ENCODE data around the gene HIVEP2.
A peak's percentile ranks its signal among the peaks of the same experiment; 100 is the strongest.

The HIVEP2 gene

GRCh38 chr6:142900227-142900971, 44.6 kb downstream of the HIVEP2 start:
- Histone ChIP-seq H3K36me3 (ENCODE audit: insufficient read depth, low read length) (no peaks in the 10 kb centered on the region), H3K9me3 (replicated peaks; ENCODE audit: low read length) (no peaks in the 10 kb centered on the region), H3K4me3 (ENCODE audit: low read length) (no peak overlapping the region), H3K4me1 (ENCODE audit: control insufficient read depth, insufficient read depth, low read length) (peaks cover 30% of the 10 kb centered on the region), H3K4me2 (ENCODE audit: low read length) (no peak overlapping the region), H3K27me3 (ENCODE audit: control insufficient read depth, insufficient read depth, low read length) (no peaks in the 10 kb centered on the region), H3K9ac (ENCODE audit: low read depth, low read length) (no peak overlapping the region)

DNA sequence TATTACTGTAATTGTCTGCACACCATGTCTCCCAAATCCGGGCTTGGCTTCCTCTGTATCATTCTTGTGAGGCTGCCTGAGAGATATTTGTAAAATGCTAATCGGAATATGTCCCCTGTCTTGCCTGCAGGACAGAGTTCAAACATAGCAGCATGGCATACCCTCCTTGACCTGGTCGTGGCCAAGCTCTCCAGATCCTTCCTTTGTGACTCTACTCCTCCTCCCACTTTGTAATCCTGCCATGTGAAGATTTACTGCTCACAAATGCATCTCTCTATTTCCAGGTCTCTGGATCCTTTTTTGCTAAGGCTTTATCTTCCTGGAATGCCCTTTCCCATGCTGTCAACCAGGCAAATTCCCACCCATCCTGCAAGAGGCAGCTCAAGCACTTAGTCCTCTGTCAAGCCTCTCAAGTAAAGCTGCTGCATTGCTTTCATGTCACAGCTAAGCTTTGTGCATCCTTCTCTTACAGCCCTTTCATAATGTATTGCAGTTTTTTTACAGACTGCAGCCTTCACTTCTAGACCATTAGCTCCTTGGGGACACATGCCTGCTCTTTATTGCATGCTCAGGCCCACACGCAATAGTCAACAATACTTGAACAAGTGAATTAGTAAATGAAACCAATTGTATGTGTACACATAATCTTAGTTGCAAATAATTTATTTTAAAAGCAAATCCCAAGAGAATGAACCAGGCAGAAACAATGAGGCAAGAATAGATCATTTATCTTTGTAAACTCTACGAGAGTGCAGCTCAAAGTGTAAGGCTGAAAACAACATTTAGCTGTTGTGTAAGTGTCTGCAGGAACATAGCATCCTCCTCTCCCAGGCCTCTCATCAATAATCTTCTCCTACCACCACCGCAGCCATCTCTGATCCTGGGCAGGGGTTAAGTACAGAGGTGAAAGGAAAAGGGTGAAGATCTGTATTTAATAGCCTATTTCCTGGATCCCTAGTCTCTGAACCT, 45.8 kb downstream of the HIVEP2 start:
- H3K4me3 ChIP-seq (ENCODE audit: low read length) = no peak overlapping the region
- no peaks in the 10 kb centered on the region for H3K27me3 ChIP-seq (ENCODE audit: control insufficient read depth, insufficient read depth, low read length)
- H3K9me3 ChIP-seq (replicated peaks; ENCODE audit: low read length) = no peaks in the 10 kb centered on the region
- H3K4me1 ChIP-seq (ENCODE audit: control insufficient read depth, insufficient read depth, low read length) = peaks cover 24% of the 10 kb centered on the region
- no peak overlapping the region for H3K4me2 ChIP-seq (ENCODE audit: low read length)
- H3K9ac ChIP-seq (ENCODE audit: low read depth, low read length) = no peak overlapping the region
- no peaks in the 10 kb centered on the region for H3K36me3 ChIP-seq (ENCODE audit: insufficient read depth, low read length)

GRCh38 chr6:142897659-142898058, 47.3 kb downstream of the HIVEP2 start:
- H3K27me3 ChIP-seq (ENCODE audit: control insufficient read depth, insufficient read depth, low read length) = no peaks in the 10 kb centered on the region
- H3K4me3 ChIP-seq (ENCODE audit: low read length) = no peak overlapping the region
- no peaks in the 10 kb centered on the region for H3K9me3 ChIP-seq (replicated peaks; ENCODE audit: low read length)
- H3K4me1 ChIP-seq (ENCODE audit: control insufficient read depth, insufficient read depth, low read length) = peaks cover 17% of the 10 kb centered on the region
- H3K4me2 ChIP-seq (ENCODE audit: low read length) = no peak overlapping the region
- H3K36me3 ChIP-seq (ENCODE audit: insufficient read depth, low read length) = no peaks in the 10 kb centered on the region
- no peak overlapping the region for H3K9ac ChIP-seq (ENCODE audit: low read depth, low read length)

DNA sequence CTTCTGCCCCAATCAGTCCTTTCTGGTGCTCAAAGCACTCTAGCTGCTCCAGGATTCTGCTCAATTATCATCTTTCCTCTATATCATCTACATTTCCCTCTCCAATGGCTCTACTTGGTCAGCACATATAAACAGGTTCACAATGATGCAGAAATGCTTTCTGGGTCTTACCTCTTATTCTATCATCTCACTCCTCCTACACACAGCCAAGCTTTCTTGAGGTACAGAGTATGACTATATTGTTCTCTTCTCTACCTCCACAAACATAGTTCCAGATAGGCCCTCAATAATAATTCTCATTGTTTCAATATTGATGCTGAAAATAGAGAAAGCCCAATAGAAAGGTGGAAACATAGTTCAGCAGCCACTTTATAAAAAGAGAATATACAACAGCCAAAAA, 48.2 kb downstream of the HIVEP2 start:
- Histone ChIP-seq H3K9ac (ENCODE audit: low read depth, low read length) (no peak overlapping the region), H3K36me3 (ENCODE audit: insufficient read depth, low read length) (no peaks in the 10 kb centered on the region), H3K27me3 (ENCODE audit: control insufficient read depth, insufficient read depth, low read length) (no peaks in the 10 kb centered on the region), H3K4me2 (ENCODE audit: low read length) (no peak overlapping the region), H3K4me1 (ENCODE audit: control insufficient read depth, insufficient read depth, low read length) (peaks cover 9% of the 10 kb centered on the region), H3K4me3 (ENCODE audit: low read length) (no peak overlapping the region), H3K9me3 (replicated peaks; ENCODE audit: low read length) (no peaks in the 10 kb centered on the region)

DNA sequence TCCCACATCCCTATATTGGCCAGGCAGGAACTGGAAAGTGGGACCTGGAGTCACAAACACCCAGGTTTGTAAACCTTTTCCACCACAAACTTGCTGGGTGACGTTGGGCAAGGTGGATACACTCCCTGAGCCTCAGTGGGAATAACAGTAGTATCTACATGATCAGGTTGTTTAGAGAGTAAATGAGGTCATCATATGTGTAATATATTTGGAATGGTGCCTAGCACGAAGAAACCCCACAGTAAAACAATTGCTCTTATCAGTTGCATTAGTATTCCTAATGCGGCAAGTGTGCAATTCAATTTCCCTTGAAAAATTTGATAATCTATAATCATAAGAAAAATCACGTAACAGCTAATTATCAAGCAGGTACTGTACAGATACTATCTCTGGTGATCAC, 51.9 kb downstream of the HIVEP2 start:
- Histone ChIP-seq H3K36me3 (ENCODE audit: insufficient read depth, low read length) (no peaks in the 10 kb centered on the region), H3K9ac (ENCODE audit: low read depth, low read length) (no peak overlapping the region), H3K4me2 (ENCODE audit: low read length) (no peak overlapping the region), H3K4me1 (ENCODE audit: control insufficient read depth, insufficient read depth, low read length) (peaks cover 6% of the 10 kb centered on the region), H3K9me3 (replicated peaks; ENCODE audit: low read length) (no peaks in the 10 kb centered on the region), H3K4me3 (ENCODE audit: low read length) (no peak overlapping the region), H3K27me3 (ENCODE audit: control insufficient read depth, insufficient read depth, low read length) (no peaks in the 10 kb centered on the region)

DNA sequence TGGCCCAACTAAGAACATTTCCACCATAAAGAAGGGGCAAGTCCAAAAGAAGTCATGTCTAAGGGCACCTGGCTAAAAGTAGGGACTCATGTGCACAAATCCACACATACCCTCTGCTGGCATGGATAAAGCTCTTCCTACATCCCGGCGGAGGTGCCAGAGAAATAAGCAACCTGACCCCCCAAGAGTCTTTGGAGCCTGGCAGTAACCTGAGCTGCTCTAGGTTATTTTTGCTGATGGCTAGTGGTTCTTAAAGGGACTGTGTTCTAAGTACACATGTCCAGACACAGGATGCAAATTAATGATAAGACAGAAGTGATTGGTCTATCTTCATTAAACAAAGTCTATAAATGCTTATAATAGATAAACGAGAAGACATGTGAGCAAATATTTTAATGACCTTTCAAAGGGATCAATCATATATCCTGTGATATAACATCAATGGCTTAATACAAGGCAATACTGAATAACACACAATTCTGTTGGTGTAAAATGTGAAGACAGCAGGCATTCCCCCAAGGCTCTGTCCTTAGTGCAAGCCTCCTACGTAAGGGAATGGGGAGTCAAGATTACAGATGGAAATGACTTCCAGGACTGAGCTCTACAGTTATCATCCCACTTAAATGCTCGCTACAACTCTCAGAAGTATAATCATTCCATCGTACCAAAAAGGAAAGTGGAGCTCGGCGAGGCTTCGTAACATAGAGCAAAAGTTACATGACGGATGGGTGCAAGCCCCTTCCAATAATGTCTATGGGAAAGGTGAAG, 52.5 kb downstream of the HIVEP2 start:
- no peaks in the 10 kb centered on the region for H3K9me3 ChIP-seq (replicated peaks; ENCODE audit: low read length)
- H3K4me2 ChIP-seq (ENCODE audit: low read length) = no peak overlapping the region
- no peak overlapping the region for H3K4me3 ChIP-seq (ENCODE audit: low read length)
- no peaks in the 10 kb centered on the region for H3K36me3 ChIP-seq (ENCODE audit: insufficient read depth, low read length)
- H3K9ac ChIP-seq (ENCODE audit: low read depth, low read length) = no peak overlapping the region
- no peaks in the 10 kb centered on the region for H3K27me3 ChIP-seq (ENCODE audit: control insufficient read depth, insufficient read depth, low read length)
- peaks cover 6% of the 10 kb centered on the region for H3K4me1 ChIP-seq (ENCODE audit: control insufficient read depth, insufficient read depth, low read length)

DNA sequence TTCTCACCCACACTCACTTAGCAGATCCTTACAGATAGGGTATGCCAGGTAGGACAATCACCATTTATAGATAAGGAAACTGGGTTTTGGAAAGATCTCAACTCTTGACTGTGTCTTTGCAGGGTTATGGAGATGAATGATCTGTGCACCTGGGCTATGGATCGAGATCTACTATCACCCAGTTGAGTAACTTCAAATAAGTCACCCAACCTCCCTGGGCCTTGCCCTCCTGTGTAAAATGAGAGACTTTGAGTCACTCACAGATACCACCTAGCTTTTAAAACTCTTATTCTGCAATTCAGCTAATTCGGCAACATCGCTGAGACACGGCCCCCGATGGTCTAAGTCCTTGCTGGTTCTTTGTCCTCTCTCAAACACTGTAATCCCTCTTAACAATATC, 53.5 kb downstream of the HIVEP2 start:
- no peaks in the 10 kb centered on the region for H3K9me3 ChIP-seq (replicated peaks; ENCODE audit: low read length)
- no peak overlapping the region for H3K9ac ChIP-seq (ENCODE audit: low read depth, low read length)
- H3K4me3 ChIP-seq (ENCODE audit: low read length) = no peak overlapping the region
- no peaks in the 10 kb centered on the region for H3K36me3 ChIP-seq (ENCODE audit: insufficient read depth, low read length)
- peaks cover 13% of the 10 kb centered on the region for H3K4me1 ChIP-seq (ENCODE audit: control insufficient read depth, insufficient read depth, low read length)
- no peak overlapping the region for H3K4me2 ChIP-seq (ENCODE audit: low read length)
- no peaks in the 10 kb centered on the region for H3K27me3 ChIP-seq (ENCODE audit: control insufficient read depth, insufficient read depth, low read length)

DNA sequence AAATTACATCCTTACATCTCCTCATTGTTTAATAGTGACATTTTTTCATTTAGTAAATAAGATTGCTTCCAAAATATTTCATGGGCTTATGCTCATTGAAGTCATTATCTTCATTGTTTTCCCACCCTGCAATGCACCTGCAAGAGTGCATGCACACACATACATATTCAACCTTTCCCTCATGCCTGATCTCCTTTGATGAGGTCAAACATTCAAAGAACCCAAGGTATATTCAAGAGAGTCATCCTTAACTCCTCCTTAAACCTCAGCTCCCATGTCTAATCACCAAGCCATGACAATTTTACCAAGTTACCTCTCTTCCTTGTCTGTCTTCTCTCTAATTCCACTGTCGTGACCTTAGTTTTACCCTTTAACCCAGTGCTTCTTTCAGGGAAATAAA, 56.5 kb downstream of the HIVEP2 start:
- Histone ChIP-seq H3K4me1 (ENCODE audit: control insufficient read depth, insufficient read depth, low read length) (peaks cover 37% of the 10 kb centered on the region), H3K36me3 (ENCODE audit: insufficient read depth, low read length) (no peaks in the 10 kb centered on the region), H3K27me3 (ENCODE audit: control insufficient read depth, insufficient read depth, low read length) (no peaks in the 10 kb centered on the region), H3K4me3 (ENCODE audit: low read length) (no peak overlapping the region), H3K4me2 (ENCODE audit: low read length) (no peak overlapping the region), H3K9ac (ENCODE audit: low read depth, low read length) (no peak overlapping the region), H3K9me3 (replicated peaks; ENCODE audit: low read length) (no peaks in the 10 kb centered on the region)

DNA sequence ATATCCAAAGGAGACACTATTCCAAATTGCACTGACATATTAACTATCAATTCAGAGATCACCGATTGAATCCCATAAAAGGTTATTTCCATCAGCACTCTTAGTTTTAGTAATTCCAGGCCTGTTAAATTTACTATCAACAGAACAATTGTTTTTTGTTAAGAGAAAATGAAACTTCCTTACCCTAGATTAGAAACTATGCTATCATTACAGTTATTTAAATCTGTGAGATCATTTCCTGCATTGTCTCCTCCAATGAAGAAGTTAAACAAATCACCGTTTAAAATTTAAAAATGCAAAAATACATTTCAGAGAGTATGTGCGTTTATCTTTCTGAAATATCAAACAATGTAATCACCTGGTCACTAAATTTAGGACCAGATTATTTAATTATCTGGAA, 57.5 kb downstream of the HIVEP2 start:
- peaks cover 40% of the 10 kb centered on the region for H3K4me1 ChIP-seq (ENCODE audit: control insufficient read depth, insufficient read depth, low read length)
- H3K4me2 ChIP-seq (ENCODE audit: low read length) = no peak overlapping the region

DNA sequence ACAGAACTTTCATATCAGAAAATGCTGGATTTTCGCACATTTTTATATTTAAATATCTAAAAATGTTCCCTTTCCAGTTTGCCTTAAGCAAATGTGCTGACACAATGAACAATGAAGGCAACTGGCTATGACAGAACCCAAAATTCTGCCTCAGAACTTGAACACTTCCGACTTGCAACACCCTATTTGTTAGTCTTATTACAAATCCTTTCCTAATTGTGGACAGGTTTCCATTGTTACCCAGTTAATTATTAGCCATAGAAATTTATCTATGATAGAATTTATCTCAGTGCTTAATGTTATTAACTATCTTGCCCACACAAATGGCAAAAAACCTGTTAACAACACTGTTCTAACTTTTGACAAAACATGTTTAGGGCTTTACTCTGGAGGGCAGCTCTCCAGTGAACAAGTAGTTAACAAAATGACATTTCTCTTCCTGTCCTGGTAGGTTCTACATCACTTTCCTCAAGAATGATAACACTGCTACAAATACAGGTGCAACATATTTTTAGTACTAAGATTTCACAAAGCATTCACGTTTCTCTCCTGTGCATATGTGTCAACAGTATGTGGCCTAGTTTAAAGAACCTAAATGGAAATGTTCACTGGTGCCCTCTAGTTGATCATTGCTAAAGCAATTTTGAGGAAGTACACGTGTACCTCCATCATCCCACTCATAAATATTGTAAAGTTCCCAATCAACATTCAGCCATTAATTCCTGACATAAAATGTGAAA, 58.4 kb downstream of the HIVEP2 start:
- Histone ChIP-seq H3K4me2 (ENCODE audit: low read length) (no peak overlapping the region), H3K9ac (ENCODE audit: low read depth, low read length) (peak overlapping the region; percentile 75), H3K9me3 (replicated peaks; ENCODE audit: low read length) (no peaks in the 10 kb centered on the region), H3K36me3 (ENCODE audit: insufficient read depth, low read length) (no peaks in the 10 kb centered on the region), H3K4me3 (ENCODE audit: low read length) (no peak overlapping the region), H3K4me1 (ENCODE audit: control insufficient read depth, insufficient read depth, low read length) (peaks cover 40% of the 10 kb centered on the region), H3K27me3 (ENCODE audit: control insufficient read depth, insufficient read depth, low read length) (no peaks in the 10 kb centered on the region)

More for the DNA sequence above, 57.5 kb downstream of the HIVEP2 start:
- no peaks in the 10 kb centered on the region for H3K27me3 ChIP-seq (ENCODE audit: control insufficient read depth, insufficient read depth, low read length)
- H3K4me3 ChIP-seq (ENCODE audit: low read length) = no peak overlapping the region
- H3K9ac ChIP-seq (ENCODE audit: low read depth, low read length) = no peak overlapping the region
- H3K9me3 ChIP-seq (replicated peaks; ENCODE audit: low read length) = no peaks in the 10 kb centered on the region
- H3K36me3 ChIP-seq (ENCODE audit: insufficient read depth, low read length) = no peaks in the 10 kb centered on the region

Measured in skeletal muscle satellite cell (primary cell).